Tibial artery (tissue), 4 donors: ENCODE results near the gene SLCO3A1.

ENCODE experiments used
- DNase-seq, 2 donors: peaks; one replicate each; pipeline ENCODE4 v3.0.0-alpha.2; 2019
- H3K27ac ChIP-seq, 2 donors: fragments of 200-600 bp; sonication (generic) in 1 of 2; 1 replicate in 1 of 2; 2 replicates in 1 of 2; pipeline ENCODE4 v1.5.1; 2018 to 2019; ENCODE audit warnings: mild to moderate bottlenecking in 1 of 2
- H3K27me3 ChIP-seq, 2 donors: fragments of 200-600 bp; sonication (generic) in 1 of 2; one replicate each; pipeline versions ENCODE4 v1.5.1 to v1.6.0; 2016 to 2019
- H3K36me3 ChIP-seq, 3 donors: fragments of 200-600 bp; sonication (generic) in 2 of 3; one replicate each; pipeline ENCODE4 v1.5.1; 2016 to 2019; ENCODE audit warnings: mild to moderate bottlenecking in 2 of 3
- H3K4me1 ChIP-seq, 4 donors: fragments of 200-600 bp; sonication (generic) in 2 of 4; 1 replicate in 3 of 4; 2 replicates in 1 of 4; pipeline ENCODE4 v1.5.1; 2016 to 2019
- H3K4me3 ChIP-seq, 2 donors: fragments of 200-600 bp; sonication (generic) in 1 of 2; 1 replicate in 1 of 2; 2 replicates in 1 of 2; pipeline ENCODE4 v1.5.1; 2018 to 2019; ENCODE audit warnings: mild to moderate bottlenecking in 2 of 2
- H3K9me3 ChIP-seq, 3 donors: fragments of 200-600 bp; sonication (generic) in 1 of 3; one replicate each; pipeline ENCODE4 v1.5.1; 2016 to 2019
- intact Hi-C: fragments of 100-400 bp; cut with DNase I; formaldehyde crosslinking; loops from one replicate; pipeline ENCODE4 v1.15.0; 2023; ENCODE audit warnings: low total_unique reads
- TF ChIP-seq, protein P1 (sequence below), 2 experiments: fragments of 200-600 bp in 1 of 2; fragments of 450-650 bp in 1 of 2; IDR thresholded peaks; one replicate each; pipeline ENCODE4 v1.5.1; 2017 to 2019; ENCODE audit warnings: antibody characterized with exemption in 2 of 2, mild to moderate bottlenecking in 1 of 2, moderate library complexity in 1 of 2

Gene SLCO3A1

DNA sequence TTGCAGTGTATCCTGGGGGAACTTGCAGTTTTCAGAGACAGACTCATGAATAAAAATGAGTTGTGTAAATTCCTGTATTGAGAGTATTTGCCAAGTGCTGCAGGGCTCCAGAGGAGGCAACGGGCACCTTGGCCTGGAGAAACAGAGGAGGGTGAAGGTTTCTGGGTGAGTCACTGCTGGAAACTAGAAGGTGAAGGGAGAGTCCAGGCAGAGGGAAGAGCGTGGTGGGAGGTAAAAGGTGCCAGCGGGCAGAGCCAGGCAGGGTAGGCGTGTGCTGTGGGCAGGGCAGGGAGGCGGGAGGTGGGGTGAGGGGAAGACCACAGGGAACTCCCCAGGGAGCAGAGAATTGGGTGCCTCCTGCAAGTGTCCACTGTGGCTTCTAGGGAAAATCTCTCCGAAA, 120.8 kb downstream of the SLCO3A1 start:
- H3K4me1 ChIP-seq: peaks cover 0 to 35% (median 24%) of the 10 kb centered on the region in 4 donors
- DNase-seq: peak in 1 of 2 donors; percentile 42
- H3K27ac ChIP-seq: no peak overlapping the region
- no peaks in the 10 kb centered on the region for H3K27me3 ChIP-seq
- H3K9me3 ChIP-seq: no peaks in the 10 kb centered on the region
- H3K36me3 ChIP-seq: no peaks in the 10 kb centered on the region
- intact Hi-C loops: no loop called here
- H3K4me3 ChIP-seq: no peak overlapping the region
- TF ChIP-seq, protein P1, sequence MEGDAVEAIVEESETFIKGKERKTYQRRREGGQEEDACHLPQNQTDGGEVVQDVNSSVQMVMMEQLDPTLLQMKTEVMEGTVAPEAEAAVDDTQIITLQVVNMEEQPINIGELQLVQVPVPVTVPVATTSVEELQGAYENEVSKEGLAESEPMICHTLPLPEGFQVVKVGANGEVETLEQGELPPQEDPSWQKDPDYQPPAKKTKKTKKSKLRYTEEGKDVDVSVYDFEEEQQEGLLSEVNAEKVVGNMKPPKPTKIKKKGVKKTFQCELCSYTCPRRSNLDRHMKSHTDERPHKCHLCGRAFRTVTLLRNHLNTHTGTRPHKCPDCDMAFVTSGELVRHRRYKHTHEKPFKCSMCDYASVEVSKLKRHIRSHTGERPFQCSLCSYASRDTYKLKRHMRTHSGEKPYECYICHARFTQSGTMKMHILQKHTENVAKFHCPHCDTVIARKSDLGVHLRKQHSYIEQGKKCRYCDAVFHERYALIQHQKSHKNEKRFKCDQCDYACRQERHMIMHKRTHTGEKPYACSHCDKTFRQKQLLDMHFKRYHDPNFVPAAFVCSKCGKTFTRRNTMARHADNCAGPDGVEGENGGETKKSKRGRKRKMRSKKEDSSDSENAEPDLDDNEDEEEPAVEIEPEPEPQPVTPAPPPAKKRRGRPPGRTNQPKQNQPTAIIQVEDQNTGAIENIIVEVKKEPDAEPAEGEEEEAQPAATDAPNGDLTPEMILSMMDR (IDR thresholded peaks at IDR 0.05): no peak

DNA sequence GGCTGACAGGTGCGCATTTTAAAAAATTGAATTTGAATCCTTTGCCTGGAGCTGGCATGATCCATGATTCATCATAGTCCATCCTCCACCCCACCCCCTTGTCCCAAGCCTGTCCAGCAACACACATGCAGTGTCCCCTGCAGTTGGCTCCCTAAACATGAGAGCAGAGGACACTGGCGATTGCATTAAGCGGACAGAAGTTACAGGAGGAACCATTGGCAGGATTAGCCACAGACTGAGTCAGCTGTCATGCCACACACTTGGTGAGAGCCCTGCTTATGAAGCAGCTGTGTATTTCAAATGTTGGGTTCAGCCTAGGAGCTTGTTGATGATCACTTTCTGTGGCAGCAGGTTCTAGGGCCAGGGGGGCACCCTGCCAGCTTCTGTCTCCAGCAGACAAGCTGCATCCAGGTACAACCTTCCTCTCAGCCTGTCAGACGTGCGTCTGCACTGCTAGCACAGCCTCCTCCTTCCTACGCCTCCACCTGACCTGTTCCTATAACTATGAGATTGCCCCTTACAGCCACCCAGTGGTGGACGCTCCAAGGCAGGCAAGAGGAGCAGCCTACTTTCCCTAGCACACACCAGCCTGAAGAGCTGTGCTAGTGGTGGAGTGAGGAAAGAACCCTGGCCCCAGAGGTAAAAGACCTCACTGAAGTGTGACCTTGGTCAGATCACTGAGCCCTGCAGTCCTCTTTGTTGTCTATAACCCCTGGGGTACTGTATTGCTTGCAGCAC, 121.9 kb downstream of the SLCO3A1 start:
- no peaks in the 10 kb centered on the region for H3K9me3 ChIP-seq
- intact Hi-C loops: no loop called here
- H3K36me3 ChIP-seq: no peaks in the 10 kb centered on the region
- H3K27me3 ChIP-seq: no peaks in the 10 kb centered on the region
- TF ChIP-seq, protein P1 (IDR thresholded peaks at IDR 0.05): no peak
- DNase-seq: no peak
- H3K4me1 ChIP-seq: peaks cover 0 to 35% (median 21%) of the 10 kb centered on the region in 4 donors
- no peak overlapping the region for H3K4me3 ChIP-seq
- H3K27ac ChIP-seq: no peak overlapping the region

DNA sequence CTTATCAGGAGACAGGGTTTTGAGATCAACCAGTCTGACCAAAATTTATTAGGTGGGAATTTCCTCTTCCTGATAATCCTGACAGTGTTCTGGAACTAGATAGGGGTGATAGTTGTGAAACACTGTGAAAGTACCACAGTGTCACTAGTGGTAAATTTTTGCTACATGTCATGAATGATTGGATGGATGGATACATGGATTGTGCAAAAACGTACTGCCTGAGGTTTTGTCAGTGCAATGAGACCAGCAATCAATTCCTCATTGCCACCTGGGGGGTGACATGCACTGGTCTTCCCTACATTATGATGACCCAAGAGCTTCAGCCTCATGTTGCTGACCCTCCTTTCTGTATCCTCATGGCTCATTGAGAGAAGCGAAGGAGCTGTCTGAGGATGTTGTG, 123.5 kb downstream of the SLCO3A1 start:
- Histone ChIP-seq H3K4me1 (peaks cover 0 to 46% (median 33%) of the 10 kb centered on the region in 4 donors), H3K9me3 (no peaks in the 10 kb centered on the region), H3K27ac (no peak overlapping the region), H3K4me3 (no peak overlapping the region), H3K27me3 (no peaks in the 10 kb centered on the region), H3K36me3 (no peaks in the 10 kb centered on the region)
- TF ChIP-seq, protein P1 (IDR thresholded peaks at IDR 0.05): no peak
- intact Hi-C loops: no loop called here
- DNase-seq: no peak

DNA sequence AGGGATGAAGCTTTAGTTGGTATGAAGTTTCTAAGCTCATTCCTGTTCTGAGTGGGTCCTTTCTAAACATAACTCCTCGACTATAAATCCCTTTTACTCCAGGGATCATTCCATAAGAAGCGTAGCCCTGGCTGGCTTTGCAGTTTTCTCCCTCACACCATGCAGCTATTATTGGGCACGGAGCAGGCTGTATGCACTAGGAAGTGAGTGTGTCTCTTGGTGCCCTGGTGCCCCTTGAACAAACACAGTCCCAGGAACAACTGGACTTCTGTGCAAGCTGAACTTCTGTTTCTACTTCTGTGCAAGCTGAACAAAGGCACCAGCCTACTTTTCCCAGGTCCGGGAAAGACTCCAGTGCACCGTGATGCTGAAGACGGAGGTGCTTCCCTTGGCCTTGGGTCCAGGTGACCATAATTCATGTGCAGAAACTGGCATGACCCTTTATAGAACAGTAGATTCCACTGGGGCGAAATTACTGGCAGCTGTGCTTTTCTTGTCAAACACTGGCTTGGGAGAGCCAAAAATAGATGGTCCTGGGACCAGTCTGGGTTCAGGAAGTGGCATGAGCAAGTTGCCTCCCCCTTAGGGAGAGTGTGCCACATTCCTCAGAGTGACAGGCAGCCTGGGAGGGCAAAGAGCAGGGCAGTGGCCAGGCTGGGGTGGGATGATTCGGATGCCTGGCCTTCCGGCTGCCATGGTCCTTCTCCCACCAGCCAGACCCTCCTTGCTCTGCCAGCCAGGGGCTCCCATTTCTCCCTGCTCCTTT, 127.2 kb downstream of the SLCO3A1 start:
- Histone ChIP-seq H3K4me1 (peaks cover 0 to 60% (median 39%) of the 10 kb centered on the region in 4 donors), H3K27me3 (no peaks in the 10 kb centered on the region), H3K27ac (peak overlapping the region; percentile 46 to 60), H3K4me3 (peak overlapping the region in 1 of 2 donors; percentile 3), H3K36me3 (no peaks in the 10 kb centered on the region), H3K9me3 (no peaks in the 10 kb centered on the region)
- TF ChIP-seq, protein P1 (IDR thresholded peaks at IDR 0.05): no peak
- intact Hi-C loops: no loop called here
- peak in 1 of 2 donors; percentile 76 for DNase-seq

DNA sequence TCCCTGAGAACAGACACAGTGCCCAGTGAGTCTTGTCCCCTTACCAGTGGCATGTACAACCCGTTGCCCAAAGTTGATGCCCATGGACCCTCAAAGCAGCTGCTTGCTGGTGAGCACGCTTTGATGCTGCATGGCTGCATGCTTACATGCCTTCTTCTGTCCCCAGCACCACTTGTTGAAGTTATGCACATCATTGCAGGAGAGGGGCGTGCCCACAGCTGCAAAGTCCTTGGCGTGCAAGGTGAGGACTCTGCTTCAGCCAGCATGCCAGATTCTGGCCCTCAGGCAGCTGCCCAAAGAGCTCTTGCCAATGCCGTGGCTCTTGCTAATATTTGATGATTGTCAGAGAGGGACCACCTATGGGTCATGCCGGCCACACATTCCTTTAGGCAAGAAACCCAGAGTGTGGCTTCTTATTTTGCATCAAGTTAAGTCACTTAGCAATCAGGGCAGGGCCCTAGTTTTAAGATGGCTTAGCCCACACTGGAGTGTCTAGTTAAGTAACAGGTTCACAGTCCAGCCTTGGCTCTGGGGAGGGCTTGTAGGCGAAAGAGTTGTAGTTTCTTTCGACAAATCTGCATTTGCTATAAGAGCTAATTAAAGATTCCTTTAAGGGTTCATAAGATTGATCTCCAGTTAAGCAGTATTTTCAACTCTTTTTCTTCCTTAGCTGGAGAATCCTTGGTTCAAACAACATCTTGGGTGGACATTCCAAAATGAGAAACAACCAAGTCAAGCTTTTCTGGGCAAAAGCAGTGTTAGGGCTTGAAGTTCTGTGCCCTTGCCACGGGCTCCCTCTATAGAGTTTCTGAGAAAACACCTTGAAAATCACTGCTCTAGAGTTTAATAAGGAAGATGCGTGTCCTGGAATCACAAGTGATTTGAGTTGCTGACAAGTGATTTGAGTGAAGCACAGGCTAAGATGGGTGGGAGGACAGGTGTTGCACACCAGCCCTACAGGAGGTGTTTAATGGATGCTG, 128.6 kb downstream of the SLCO3A1 start:
- intact Hi-C loops: no loop called here
- H3K27me3 ChIP-seq: no peaks in the 10 kb centered on the region
- TF ChIP-seq, protein P1 (IDR thresholded peaks at IDR 0.05): no peak
- H3K4me1 ChIP-seq: peaks cover 0 to 60% (median 39%) of the 10 kb centered on the region in 4 donors
- no peaks in the 10 kb centered on the region for H3K36me3 ChIP-seq
- H3K9me3 ChIP-seq: no peaks in the 10 kb centered on the region
- no peak for DNase-seq
- H3K4me3 ChIP-seq: no peak overlapping the region
- peak overlapping the region in 1 of 2 donors; percentile 60 for H3K27ac ChIP-seq
